ENCODE measurements around the gene TMPRSS11B.

Gene TMPRSS11B

GRCh38 chr4:68245594-68245993 is at the start of gene TMPRSS11B:
Gene TMPRSS11B, minus strand, starts transcription at chr4:68245694. Its CDS starts 136 bp downstream, at chr4:68245558.
- no peak for TF ChIP-seq CTCF (IDR thresholded peaks at IDR 0.05)

- TF ChIP-seq CTCF (IDR thresholded peaks at IDR 0.05) = no peak
Measured at GRCh38 chr4:68291256-68291655, 45.8 kb upstream of the TMPRSS11B start.

- TF ChIP-seq CTCF (IDR thresholded peaks at IDR 0.05) = no peak
Measured at GRCh38 chr4:68288393-68288740, 42.9 kb upstream of the TMPRSS11B start.

- no peak for TF ChIP-seq CTCF (IDR thresholded peaks at IDR 0.05)
Measured at GRCh38 chr4:68287704-68288392, 42.4 kb upstream of the TMPRSS11B start.

GRCh38 chr4:68283714-68284113 is 38.2 kb upstream of the TMPRSS11B start:
- TF ChIP-seq CTCF (IDR thresholded peaks at IDR 0.05) = no peak

- no peak for TF ChIP-seq CTCF (IDR thresholded peaks at IDR 0.05)
Measured at GRCh38 chr4:68283095-68283494, 37.6 kb upstream of the TMPRSS11B start.

GRCh38 chr4:68278029-68278428 is 32.5 kb upstream of the TMPRSS11B start:
- no peak for TF ChIP-seq CTCF (IDR thresholded peaks at IDR 0.05)

- no peak for TF ChIP-seq CTCF (IDR thresholded peaks at IDR 0.05)
Measured at GRCh38 chr4:68277627-68278026, 32.1 kb upstream of the TMPRSS11B start.
